Lower leg skin (tissue), 3 donors: ENCODE results near the gene EIF2B5.

Experiments used
- POLR2A ChIP-seq, 2 donors: fragments of 450-650 bp; IDR thresholded peaks; one replicate each; pipeline ENCODE4 v1.6.1; 2016 to 2017; ENCODE audit warnings: antibody characterized with exemption in 2 of 2, mild to moderate bottlenecking in 1 of 2, moderate library complexity in 1 of 2
- TF ChIP-seq, protein P1 (sequence below), 3 donors: fragments of 450-650 bp; IDR thresholded peaks; one replicate each; pipeline ENCODE4 v1.5.1; 2016; ENCODE audit warnings: antibody characterized with exemption in 3 of 3, mild to moderate bottlenecking in 3 of 3, moderate library complexity in 2 of 3

DNA sequence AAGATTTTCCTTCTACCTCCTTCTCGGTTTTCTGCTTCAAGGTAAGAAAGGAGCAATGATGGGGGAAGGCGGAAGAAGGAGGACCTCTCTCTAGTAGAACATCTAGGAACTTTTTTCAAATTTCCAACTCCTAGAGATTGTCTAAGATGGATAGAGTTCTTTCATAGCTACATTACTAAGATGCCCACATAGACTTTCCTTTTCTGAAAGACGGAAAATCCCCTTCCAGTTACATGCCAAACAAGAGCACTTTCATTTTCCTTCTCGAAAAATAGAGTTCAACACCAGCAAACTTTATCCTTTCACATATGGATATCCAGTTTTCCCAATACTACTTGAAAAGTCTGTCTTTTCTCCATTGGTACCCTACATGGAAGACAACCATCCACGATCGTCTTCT, 37.6 kb upstream of the EIF2B5 start:
- TF ChIP-seq, protein P1, sequence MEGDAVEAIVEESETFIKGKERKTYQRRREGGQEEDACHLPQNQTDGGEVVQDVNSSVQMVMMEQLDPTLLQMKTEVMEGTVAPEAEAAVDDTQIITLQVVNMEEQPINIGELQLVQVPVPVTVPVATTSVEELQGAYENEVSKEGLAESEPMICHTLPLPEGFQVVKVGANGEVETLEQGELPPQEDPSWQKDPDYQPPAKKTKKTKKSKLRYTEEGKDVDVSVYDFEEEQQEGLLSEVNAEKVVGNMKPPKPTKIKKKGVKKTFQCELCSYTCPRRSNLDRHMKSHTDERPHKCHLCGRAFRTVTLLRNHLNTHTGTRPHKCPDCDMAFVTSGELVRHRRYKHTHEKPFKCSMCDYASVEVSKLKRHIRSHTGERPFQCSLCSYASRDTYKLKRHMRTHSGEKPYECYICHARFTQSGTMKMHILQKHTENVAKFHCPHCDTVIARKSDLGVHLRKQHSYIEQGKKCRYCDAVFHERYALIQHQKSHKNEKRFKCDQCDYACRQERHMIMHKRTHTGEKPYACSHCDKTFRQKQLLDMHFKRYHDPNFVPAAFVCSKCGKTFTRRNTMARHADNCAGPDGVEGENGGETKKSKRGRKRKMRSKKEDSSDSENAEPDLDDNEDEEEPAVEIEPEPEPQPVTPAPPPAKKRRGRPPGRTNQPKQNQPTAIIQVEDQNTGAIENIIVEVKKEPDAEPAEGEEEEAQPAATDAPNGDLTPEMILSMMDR (IDR thresholded peaks at IDR 0.05): no peak
- TF ChIP-seq POLR2A (IDR thresholded peaks at IDR 0.05): no peak
